Endothelial cell of umbilical vein (primary cell): ENCODE measurements around the gene NXPH4. TPM values are rescaled to one million over a fixed set of nuclear protein-coding genes. Genes with fewer than 3 reads are reported as not detected.

Experiments
- BruUV-seq: library from RNA; stranded (reverse); fragments of 400-500 nt; replicated peaks from 2 replicates; lab custom pipeline; 2021; lab: Mats Ljungman, UMichigan
- CTCF ChIA-PET: fragments of 300-600, 350-600 bp; sonication (Branson Sonifier 250); formaldehyde crosslinking; loops from one replicate; lab custom pipeline; 2021; ENCODE audit warnings: antibody characterized with exemption, inconsistent platforms; lab: Charles Lee
- POLR2A ChIA-PET: fragments of 300-600, 350-600 bp; sonication (Branson Sonifier 250); formaldehyde crosslinking; loops from one replicate; lab custom pipeline; 2021; ENCODE audit warnings: antibody characterized with exemption, inconsistent platforms; lab: Charles Lee
- DNase-seq: peaks from one replicate; pipeline ENCODE4 v3.0.0-alpha.2; 2011; ENCODE audit warnings: low read depth, low spot score
- FAIRE-seq: peaks from 2 replicates; lab custom pipeline; 2011; peaks lifted over from hg19 to GRCh38; lab: Jason Lieb, UNC
- H2AFZ ChIP-seq: 2 replicates; pipeline ENCODE4 v1.6.0; 2012; ENCODE audit warnings: low read depth, low read length, control low read depth, inconsistent platforms
- H3K27ac ChIP-seq: 2 replicates; pipeline ENCODE4 v1.5.1; 2011; ENCODE audit warnings: low read depth, mild to moderate bottlenecking, control low read depth, low read length, moderate library complexity; ENCODE audit not compliant: insufficient read depth
- H3K27me3 ChIP-seq, 2 experiments: 2 replicates each; pipeline versions ENCODE4 v1.6.0 to v1.6.1; 2011; ENCODE audit warnings: low read length in 2 of 2, mixed read lengths in 1 of 2; ENCODE audit not compliant: control insufficient read depth in 2 of 2, insufficient read depth in 2 of 2
- H3K36me3 ChIP-seq, 2 experiments: 2 replicates in 1 of 2; 3 replicates in 1 of 2; pipeline ENCODE4 v1.5.1; 2011; ENCODE audit warnings: low read length in 2 of 2, mild to moderate bottlenecking in 1 of 2, moderate library complexity in 1 of 2; ENCODE audit not compliant: control insufficient read depth in 2 of 2, insufficient read depth in 2 of 2; ENCODE audit errors: extremely low read depth in 1 of 2
- H3K4me1 ChIP-seq: 3 replicates; pipeline ENCODE4 v1.5.1; 2011; ENCODE audit warnings: mild to moderate bottlenecking, low read length; ENCODE audit not compliant: control insufficient read depth, insufficient read depth; ENCODE audit errors: extremely low read depth
- H3K4me2 ChIP-seq: 2 replicates; pipeline ENCODE4 v1.6.1; 2011; ENCODE audit warnings: low read length, control low read depth, mixed read lengths; ENCODE audit not compliant: insufficient read depth
- H3K4me3 ChIP-seq, 3 experiments: fragments of 200-600 bp in 1 of 3; sonication (generic), shearing (Covaris generic) in 1 of 3; replicated peaks in 1 of 3; 2 replicates each; pipeline ENCODE4 v1.5.1; 2011 to 2016; ENCODE audit warnings: control low read depth in 3 of 3, low read length in 3 of 3, mild to moderate bottlenecking in 2 of 3, inconsistent platforms in 1 of 3, low read depth in 1 of 3, moderate library complexity in 1 of 3; ENCODE audit not compliant: insufficient read depth in 1 of 3
- H3K79me2 ChIP-seq: 2 replicates; pipeline ENCODE4 v1.6.0; 2012; ENCODE audit warnings: low read length, inconsistent platforms; ENCODE audit not compliant: control insufficient read depth, insufficient read depth
- H3K9ac ChIP-seq: replicated peaks from 2 replicates; pipeline ENCODE3; 2011; ENCODE audit warnings: low read length, control low read depth; ENCODE audit not compliant: insufficient read depth; ENCODE audit errors: extremely low read depth
- H3K9me1 ChIP-seq: replicated peaks from 3 replicates; pipeline ENCODE4 v1.6.0; 2011; ENCODE audit warnings: mild to moderate bottlenecking, low read length; ENCODE audit not compliant: control insufficient read depth, insufficient read depth; ENCODE audit errors: extremely low read depth
- H3K9me3 ChIP-seq: replicated peaks from 2 replicates; pipeline ENCODE4 v1.5.1; 2012; ENCODE audit warnings: low read length, inconsistent platforms; ENCODE audit not compliant: control insufficient read depth, insufficient read depth
- H4K20me1 ChIP-seq: replicated peaks from 2 replicates; pipeline ENCODE3; 2011; ENCODE audit warnings: mild to moderate bottlenecking, low read length; ENCODE audit not compliant: control insufficient read depth, insufficient read depth; ENCODE audit errors: extremely low read depth
- CTCF ChIP-seq, 2 donors: IDR thresholded peaks; 1 replicate in 1 of 2; 2 replicates in 1 of 2; pipeline ENCODE4 v1.5.1; 2011; ENCODE audit warnings: low read length in 2 of 2, mild to moderate bottlenecking in 2 of 2, moderate library complexity in 2 of 2, control low read depth in 1 of 2, inconsistent platforms in 1 of 2, low read depth in 1 of 2; ENCODE audit not compliant: insufficient read depth in 1 of 2; ENCODE audit errors: extremely low read depth in 1 of 2
- EZH2 ChIP-seq: IDR thresholded peaks from 2 replicates; pipeline ENCODE4 v1.6.1; 2012; ENCODE audit warnings: borderline replicate concordance, low read depth, mild to moderate bottlenecking, moderate library complexity, low read length, inconsistent platforms; ENCODE audit not compliant: severe bottlenecking
- FOS ChIP-seq: IDR thresholded peaks from 2 replicates; pipeline ENCODE4 v1.6.1; 2011; ENCODE audit warnings: mild to moderate bottlenecking, low read length, moderate library complexity, borderline replicate concordance; ENCODE audit not compliant: insufficient read depth
- GATA2 ChIP-seq: IDR thresholded peaks from 2 replicates; pipeline ENCODE4 v1.7.0; 2011; ENCODE audit warnings: low read depth, mild to moderate bottlenecking, moderate library complexity, mixed read lengths, low read length; ENCODE audit not compliant: insufficient read length, insufficient read depth
- JUN ChIP-seq: IDR thresholded peaks from 2 replicates; pipeline ENCODE4 v1.6.1; 2011; ENCODE audit warnings: borderline replicate concordance, low read depth; ENCODE audit not compliant: insufficient read length, insufficient read depth
- MAX ChIP-seq: IDR thresholded peaks from 2 replicates; pipeline ENCODE4 v1.6.1; 2011; ENCODE audit not compliant: insufficient read depth, insufficient read length
- MYC ChIP-seq: IDR thresholded peaks from one replicate; pipeline ENCODE4 v1.6.1; 2011; ENCODE audit warnings: mild to moderate bottlenecking, low read depth, low read length
- POLR2A ChIP-seq: IDR thresholded peaks from 2 replicates; pipeline ENCODE4 v1.6.1; 2012; ENCODE audit warnings: low read depth, mild to moderate bottlenecking, control low read depth, low read length
- POLR2AphosphoS5 ChIP-seq: IDR thresholded peaks from 2 replicates; pipeline ENCODE4 v1.6.1; 2012; ENCODE audit warnings: low read depth, mild to moderate bottlenecking, control low read depth, low read length, moderate library complexity; ENCODE audit not compliant: insufficient read depth
- dilution Hi-C: fragments of 300-500 bp; cut with MboI; formaldehyde crosslinking; loops from one replicate; pipeline ENCODE4 v1.15.0; 2019; ENCODE audit warnings: low sequenced_read_pairs; ENCODE audit not compliant: extremely low pct_ligation_motif_present
- intact Hi-C: fragments of 100-400 bp; cut with micrococcal nuclease; formaldehyde crosslinking; loops from one replicate; pipeline ENCODE4 v1.10.0; 2022
- polyA plus RNA-seq, 4 experiments: library from polyadenylated mRNA; depleted of rRNA in 3 of 4; stranded (reverse) in 3 of 4; unstranded in 1 of 4; fragments of >200 nt; gene quantifications; 2 replicates each; pipeline versions ENCODE4 v1.2.1 to v1.2.3, GENCODE V29; 2011 to 2012; ENCODE audit warnings: missing spikeins in 1 of 4
- total RNA-seq: library from RNA; stranded (reverse); gene quantifications from 2 replicates; pipeline ENCODE4 v1.2.3, GENCODE V29; 2021

NXPH4 gene
- total and polyA plus RNA-seq, 2 donors (not counting 3 experiments of a cell fraction or from before 2014, with no cell fraction given) = 0.07 TPM; not detected in 1

GRCh38 chr12:57262126-57262822 is 45.7 kb downstream of the NXPH4 start:
- Histone ChIP-seq H3K4me2 (no peak overlapping the region), H2AFZ (no peak overlapping the region), H3K27ac (no peak overlapping the region), H3K4me1 (no peaks in the 10 kb centered on the region), H3K36me3 (peaks cover 0 to 17% of the 10 kb centered on the region in 2 experiments), H3K9ac (no peak overlapping the region), H3K4me3 (no peak overlapping the region), H3K9me3 (no peaks in the 10 kb centered on the region), H4K20me1 (no peaks in the 10 kb centered on the region), H3K9me1 (no peaks in the 10 kb centered on the region), H3K79me2 (no peaks in the 10 kb centered on the region), H3K27me3 (no peaks in the 10 kb centered on the region)
- BruUV-seq = no TSS peak
- TF ChIP-seq MAX = no peak
- no peak for TF ChIP-seq GATA2
- no peak for TF ChIP-seq EZH2
- DNase-seq (no peak), FAIRE-seq (no peak)
- dilution Hi-C loops = no loop called here
- intact Hi-C loops = no loop called here
- ChIA-PET POLR2A (no interaction called here), CTCF (interaction anchor here (1.4 to 1.7 kb wide), 2 partner anchors 20 to 191 kb away, joined by 7 to 11 read pairs; no protein-coding TSS in a partner anchor)

GRCh38 chr12:57263096-57263495 is 46.5 kb downstream of the NXPH4 start:
- no peaks in the 10 kb centered on the region for H3K4me1 ChIP-seq
- no peak for TF ChIP-seq GATA2
- TF ChIP-seq POLR2A = no peak
- TF ChIP-seq FOS = no peak
- no peak for TF ChIP-seq JUN
- no peak for TF ChIP-seq MAX
- no peak for TF ChIP-seq CTCF (IDR thresholded peaks at IDR 0.05; ENCODE audit: extremely low read depth in 1 of 2, insufficient read depth in 1 of 2, low read depth in 1 of 2, low read length in 2 of 2)
- TF ChIP-seq MYC = no peak
- no peak for TF ChIP-seq POLR2AphosphoS5
- no peak for TF ChIP-seq EZH2
- POLR2A ChIA-PET = no interaction called here
- BruUV-seq = no TSS peak
- FAIRE-seq (no peak), DNase-seq (no peak)
- intact Hi-C loops = loop anchor here (1.0 kb wide), 2 partner anchors 14 to 190 kb away; no protein-coding TSS in a partner anchor
- no peak overlapping the region for H3K4me2 ChIP-seq
- H2AFZ ChIP-seq = no peak overlapping the region
- no peaks in the 10 kb centered on the region for H3K9me1 ChIP-seq
- CTCF ChIA-PET = interaction anchor here (4.9 kb wide), 1 partner anchor 190 kb away, joined by 82 read pairs; the partner anchor contains the start of gene INHBE
- no peaks in the 10 kb centered on the region for H3K9me3 ChIP-seq
- H3K27me3 ChIP-seq = no peaks in the 10 kb centered on the region
- no peak overlapping the region for H3K27ac ChIP-seq
- no peak overlapping the region for H3K9ac ChIP-seq
- H3K4me3 ChIP-seq = no peak overlapping the region
- H3K79me2 ChIP-seq = no peaks in the 10 kb centered on the region
- no peaks in the 10 kb centered on the region for H4K20me1 ChIP-seq
- peaks cover 0 to 13% of the 10 kb centered on the region in 2 experiments for H3K36me3 ChIP-seq
- dilution Hi-C loops = no loop called here
